Right renal pelvis (tissue), 4 donors: ENCODE data around the gene NOTCH2. TPM values are rescaled to one million over a fixed set of nuclear protein-coding genes. Genes with fewer than 3 reads are reported as not detected.
"Not testable (repeated sequence)": the region's sequence is repeated elsewhere in the genome, so short reads cannot be mapped to it uniquely, and the experiment has no call there.

ENCODE experiments used
- DNase-seq, 4 donors: peaks; one replicate each; pipeline ENCODE4 v3.0.0-alpha.2; 2013; ENCODE audit warnings: low read depth in 4 of 4, low spot score in 3 of 4, missing footprints in 1 of 4
- polyA plus RNA-seq, 4 donors: library from polyadenylated mRNA; unstranded; fragments of 120-200 nt; gene quantifications; one replicate each; pipeline ENCODE4 v1.2.1, GENCODE V29; 2013; ENCODE audit not compliant: insufficient read length in 4 of 4

Gene NOTCH2
- polyA plus RNA-seq, 4 donors: 144 to 158 (median 149) TPM

GRCh38 chr1:120087959-120088358 is 18.5 kb upstream of the NOTCH2 start:
- not testable (repeated sequence) for DNase-seq

GRCh38 chr1:120069920-120070214 is 405 bp upstream of the NOTCH2 start:
- not testable (repeated sequence) for DNase-seq

GRCh38 chr1:120068683-120069066 is 787 bp downstream of the NOTCH2 start:
- DNase-seq: not testable (repeated sequence)

GRCh38 chr1:120048208-120048607 is 21.3 kb downstream of the NOTCH2 start:
- not testable (repeated sequence) for DNase-seq

- DNase-seq: not testable (repeated sequence)
These were observed 27.7 kb downstream of the NOTCH2 start for GRCh38 chr1:120041771-120042170.

GRCh38 chr1:120032253-120032652 is 37.2 kb downstream of the NOTCH2 start:
- not testable (repeated sequence) for DNase-seq

GRCh38 chr1:120023791-120024190 is 45.7 kb downstream of the NOTCH2 start:
- not testable (repeated sequence) for DNase-seq

GRCh38 chr1:120014978-120015377 is 54.5 kb downstream of the NOTCH2 start:
- DNase-seq: not testable (repeated sequence)

- DNase-seq: not testable (repeated sequence)
These were observed 61.1 kb downstream of the NOTCH2 start for GRCh38 chr1:120008320-120008719.

- DNase-seq: not testable (repeated sequence)
These were observed 61.6 kb downstream of the NOTCH2 start for GRCh38 chr1:120007850-120008249.

- not testable (repeated sequence) for DNase-seq
These were observed 68.4 kb downstream of the NOTCH2 start for GRCh38 chr1:120001035-120001434.

GRCh38 chr1:119996731-119997312 is 72.6 kb downstream of the NOTCH2 start:
- DNase-seq: not testable (repeated sequence)

- not testable (repeated sequence) for DNase-seq
These were observed 73.5 kb downstream of the NOTCH2 start for GRCh38 chr1:119995975-119996374.

- no peak for DNase-seq
These were observed 81.0 kb downstream of the NOTCH2 start for GRCh38 chr1:119988306-119989062.

GRCh38 chr1:119987686-119988085 is 81.8 kb downstream of the NOTCH2 start:
- DNase-seq: no peak

GRCh38 chr1:119987112-119987511 is 82.3 kb downstream of the NOTCH2 start:
- no peak for DNase-seq

GRCh38 chr1:119986007-119986497 is 83.4 kb downstream of the NOTCH2 start:
- DNase-seq: no peak

GRCh38 chr1:119984771-119985170 is 84.7 kb downstream of the NOTCH2 start:
- no peak for DNase-seq

GRCh38 chr1:119981986-119982815 is 87.3 kb downstream of the NOTCH2 start:
- peak in 3 of 4 donors; percentile 38 to 54 (median 41) for DNase-seq

- DNase-seq: no peak
These were observed 88.0 kb downstream of the NOTCH2 start for GRCh38 chr1:119981496-119981895.

- no peak for DNase-seq
These were observed 91.4 kb downstream of the NOTCH2 start for GRCh38 chr1:119978018-119978505.
